ENCODE data around the gene LIPG.

DNA sequence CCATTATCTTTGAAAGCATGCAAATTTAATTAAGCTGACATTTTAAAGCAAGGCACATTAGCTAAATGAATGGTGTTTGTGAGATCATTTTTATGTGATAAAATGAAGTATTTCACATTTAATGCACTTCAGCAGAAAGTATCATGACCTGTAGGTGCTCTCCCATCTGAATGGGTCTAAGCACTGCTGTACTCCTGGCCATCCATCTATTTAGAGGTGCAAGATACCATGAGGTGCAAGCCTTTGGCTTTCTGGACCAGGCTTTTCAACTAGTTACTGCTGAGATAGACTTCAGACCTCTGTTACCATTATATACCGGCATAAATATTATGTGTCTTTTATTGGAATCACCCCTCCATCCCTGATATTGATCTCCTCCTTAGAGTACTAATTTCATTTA lies 15.6 kb upstream of the LIPG start:
- TF ChIP-seq, protein P1, sequence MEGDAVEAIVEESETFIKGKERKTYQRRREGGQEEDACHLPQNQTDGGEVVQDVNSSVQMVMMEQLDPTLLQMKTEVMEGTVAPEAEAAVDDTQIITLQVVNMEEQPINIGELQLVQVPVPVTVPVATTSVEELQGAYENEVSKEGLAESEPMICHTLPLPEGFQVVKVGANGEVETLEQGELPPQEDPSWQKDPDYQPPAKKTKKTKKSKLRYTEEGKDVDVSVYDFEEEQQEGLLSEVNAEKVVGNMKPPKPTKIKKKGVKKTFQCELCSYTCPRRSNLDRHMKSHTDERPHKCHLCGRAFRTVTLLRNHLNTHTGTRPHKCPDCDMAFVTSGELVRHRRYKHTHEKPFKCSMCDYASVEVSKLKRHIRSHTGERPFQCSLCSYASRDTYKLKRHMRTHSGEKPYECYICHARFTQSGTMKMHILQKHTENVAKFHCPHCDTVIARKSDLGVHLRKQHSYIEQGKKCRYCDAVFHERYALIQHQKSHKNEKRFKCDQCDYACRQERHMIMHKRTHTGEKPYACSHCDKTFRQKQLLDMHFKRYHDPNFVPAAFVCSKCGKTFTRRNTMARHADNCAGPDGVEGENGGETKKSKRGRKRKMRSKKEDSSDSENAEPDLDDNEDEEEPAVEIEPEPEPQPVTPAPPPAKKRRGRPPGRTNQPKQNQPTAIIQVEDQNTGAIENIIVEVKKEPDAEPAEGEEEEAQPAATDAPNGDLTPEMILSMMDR (IDR thresholded peaks at IDR 0.05) = no peak
- no peak for TF ChIP-seq POLR2A (IDR thresholded peaks at IDR 0.05)
